HepG2 (cell line): ENCODE data around the gene ZIK1. TPM values are rescaled to one million over a fixed set of nuclear protein-coding genes. Genes with fewer than 3 reads are reported as not detected.

ENCODE experiments used
- AKAP8 ChIP-seq: sonication (generic); formaldehyde crosslinking; IDR thresholded peaks from 2 replicates; pipeline ENCODE4 v1.5.1; 2020; ENCODE audit warnings: mild to moderate bottlenecking, missing genetic modification reagents
- ARNT2 ChIP-seq: sonication (generic); formaldehyde crosslinking; IDR thresholded peaks from 2 replicates; pipeline ENCODE4 v1.8.0; 2022; ENCODE audit warnings: mild to moderate bottlenecking, low read depth, missing genetic modification reagents, moderate library complexity
- HCFC1 ChIP-seq: fragments of 150-350 bp; IDR thresholded peaks from 2 replicates; pipeline ENCODE4 v1.6.1; 2014; ENCODE audit warnings: low read depth, low read length
- IRX3 ChIP-seq: sonication (generic); formaldehyde crosslinking; IDR thresholded peaks from 2 replicates; pipeline ENCODE4 v1.8.1; 2023; ENCODE audit warnings: mild to moderate bottlenecking, low read depth, missing genetic modification reagents, borderline replicate concordance
- JUND ChIP-seq: sonication (generic); formaldehyde crosslinking; IDR thresholded peaks from 2 replicates; pipeline ENCODE4 v1.8.0; 2022; ENCODE audit warnings: mild to moderate bottlenecking, missing genetic modification reagents
- KAT8 ChIP-seq: IDR thresholded peaks from 2 replicates; pipeline ENCODE4 v1.6.1; 2016; ENCODE audit warnings: missing genetic modification reagents, missing compliant biosample characterization
- MAF1 ChIP-seq: sonication (generic); formaldehyde crosslinking; IDR thresholded peaks from 2 replicates; pipeline ENCODE4 v1.5.0; 2020; ENCODE audit warnings: missing genetic modification reagents, borderline replicate concordance
- MATR3 ChIP-seq: sonication (generic); formaldehyde crosslinking; IDR thresholded peaks from 2 replicates; pipeline ENCODE4 v1.4.0; 2020; ENCODE audit warnings: missing genetic modification reagents
- NCOR1 ChIP-seq: fragments of 200-600 bp; sonication (generic); IDR thresholded peaks from 2 replicates; pipeline ENCODE4 v1.7.0; 2017; ENCODE audit warnings: antibody characterized with exemption, low read length, borderline replicate concordance
- PHB2 ChIP-seq: fragments of 450-650 bp; IDR thresholded peaks from 2 replicates; pipeline ENCODE4 v1.6.1; 2018; ENCODE audit not compliant: partially characterized antibody
- POLR2AphosphoS2 ChIP-seq: IDR thresholded peaks from 2 replicates; pipeline ENCODE4 v1.6.1; 2011; ENCODE audit warnings: low read depth, low read length, improper control_type of control experiment
- RXRA ChIP-seq: sonication (generic); formaldehyde crosslinking; IDR thresholded peaks from 2 replicates; pipeline ENCODE4 v1.5.1; 2020; ENCODE audit warnings: missing genetic modification reagents
- SP1 ChIP-seq, 2 experiments: fragments of 450-650 bp in 1 of 2; sonication (generic) in 1 of 2; formaldehyde crosslinking in 1 of 2; IDR thresholded peaks; 2 replicates each; pipeline versions ENCODE4 v1.4.0 to v1.6.1; 2016 to 2020; ENCODE audit warnings: missing genetic modification reagents in 1 of 2
- SRSF4 ChIP-seq: fragments of 200-400 bp; formaldehyde crosslinking; IDR thresholded peaks from one replicate; pipeline ENCODE4 v1.6.1; 2018; ENCODE audit warnings: mild to moderate bottlenecking, low read depth, low read length, moderate library complexity; ENCODE audit not compliant: poor library complexity, severe bottlenecking
- TBL1XR1 ChIP-seq: fragments of 150-350 bp; IDR thresholded peaks from 2 replicates; pipeline ENCODE4 v1.6.1; 2014; ENCODE audit warnings: borderline replicate concordance, low read length; ENCODE audit not compliant: partially characterized antibody
- ZFP37 ChIP-seq: sonication (generic); formaldehyde crosslinking; IDR thresholded peaks from 2 replicates; pipeline ENCODE4 v1.4.0; 2020; ENCODE audit warnings: missing genetic modification reagents, borderline replicate concordance
- ZNF292 ChIP-seq: sonication (generic); formaldehyde crosslinking; IDR thresholded peaks from 2 replicates; pipeline ENCODE4 v1.8.1; 2022; ENCODE audit warnings: mild to moderate bottlenecking, low read depth, missing genetic modification reagents, borderline replicate concordance
- ZNF329 ChIP-seq: sonication (generic); formaldehyde crosslinking; IDR thresholded peaks from 2 replicates; pipeline ENCODE4 v1.9.0; 2021; ENCODE audit warnings: low read depth, mild to moderate bottlenecking, missing genetic modification reagents
- ZNF563 ChIP-seq: sonication (generic); formaldehyde crosslinking; IDR thresholded peaks from 2 replicates; pipeline ENCODE4 v1.8.0; 2022; ENCODE audit warnings: mild to moderate bottlenecking, moderate library complexity, missing genetic modification reagents
- ZNF761 ChIP-seq: sonication (generic); formaldehyde crosslinking; conservative IDR thresholded peaks from 2 replicates; pipeline ENCODE4 v1.4.0; 2020; ENCODE audit warnings: mild to moderate bottlenecking, missing genetic modification reagents
- ZNF782 ChIP-seq: sonication (generic); formaldehyde crosslinking; IDR thresholded peaks from 2 replicates; pipeline ENCODE4 v1.4.0; 2020; ENCODE audit warnings: missing genetic modification reagents, mild to moderate bottlenecking, borderline replicate concordance
- polyA plus RNA-seq, 8 experiments: library from polyadenylated mRNA; depleted of rRNA in 3 of 8; stranded (reverse) in 7 of 8; unstranded in 1 of 8; fragments of >200 nt; fragmentation: Illumina TruSeq in 4 of 8; extraction: Trizol in 4 of 8; gene quantifications; 2 replicates each; pipeline versions ENCODE4 v1.2.1 to v1.2.3, GENCODE V29; 2011 to 2016; ENCODE audit warnings: low read depth in 4 of 8, missing spikeins in 1 of 8, mixed read lengths in 1 of 8; ENCODE audit not compliant: insufficient read depth in 1 of 8
- total RNA-seq, 5 experiments: library from RNA; depleted of rRNA; stranded (reverse); fragments of >200 nt; fragmentation: Illumina TruSeq; extraction: Trizol; gene quantifications; 2 replicates each; pipeline ENCODE4 v1.2.3, GENCODE V29; 2016; ENCODE audit warnings: low read depth in 1 of 5
- TF ChIP-seq, protein P1 (sequence below): sonication (generic); formaldehyde crosslinking; IDR thresholded peaks from 2 replicates; pipeline ENCODE4 v1.5.1; 2020; ENCODE audit warnings: missing genetic modification reagents, mild to moderate bottlenecking, borderline replicate concordance
- TF ChIP-seq, protein P2 (sequence below): sonication (generic); formaldehyde crosslinking; IDR thresholded peaks from 2 replicates; pipeline ENCODE4 v1.4.0; 2020; ENCODE audit warnings: missing genetic modification reagents
- TF ChIP-seq, protein P3 (sequence below): sonication (generic); formaldehyde crosslinking; IDR thresholded peaks from 2 replicates; pipeline ENCODE4 v1.4.0; 2020; ENCODE audit warnings: missing genetic modification reagents, borderline replicate concordance

ZIK1 gene
- total and polyA plus RNA-seq, 2 of the 13 experiments (the other 11 are each of a cell fraction or from before 2014, with no cell fraction given): 2.1 to 7.2 TPM

DNA sequence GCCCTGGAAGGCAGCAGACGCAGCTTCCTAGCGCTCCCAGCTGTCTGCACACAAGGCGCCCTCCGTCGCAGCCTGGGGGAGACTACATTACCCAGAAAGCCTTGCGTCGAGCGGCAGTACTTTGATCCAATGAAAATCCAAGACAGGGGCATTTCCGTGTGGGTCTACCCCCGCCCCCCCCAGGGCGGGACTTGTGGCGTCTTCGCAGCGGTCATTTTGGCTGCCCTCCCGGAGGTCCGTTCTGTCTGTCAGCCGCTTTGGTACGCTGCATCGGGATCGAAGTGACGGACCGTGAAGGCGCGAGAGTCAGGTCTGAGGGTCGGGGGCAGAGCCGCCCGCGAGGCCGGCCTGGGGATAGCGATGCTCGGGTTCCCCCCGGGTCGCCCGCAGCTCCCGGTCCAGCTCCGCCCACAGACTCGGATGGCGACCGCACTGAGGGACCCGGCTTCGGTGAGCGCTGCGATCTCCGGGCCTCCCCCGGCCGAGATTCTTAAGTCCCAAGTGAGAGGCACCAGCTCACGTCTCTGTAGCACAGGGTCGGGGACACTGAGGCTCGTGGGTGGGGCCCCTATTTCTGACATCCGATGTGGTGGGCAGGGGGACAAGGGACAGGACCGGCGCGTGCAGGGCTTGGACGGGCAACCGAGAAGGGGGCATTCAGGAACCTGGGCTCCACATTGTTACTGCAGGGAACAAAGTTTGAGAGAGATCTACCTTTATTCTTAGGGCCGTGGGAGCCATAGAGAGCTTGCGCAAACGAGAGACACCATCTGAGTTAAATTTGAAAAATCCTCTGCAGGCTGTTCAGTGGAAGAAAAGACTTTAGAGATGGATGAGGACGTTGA, 49.3 kb downstream of the ZIK1 start, which contains the start of gene ZNF211 (continued):
- TF ChIP-seq, protein P1, sequence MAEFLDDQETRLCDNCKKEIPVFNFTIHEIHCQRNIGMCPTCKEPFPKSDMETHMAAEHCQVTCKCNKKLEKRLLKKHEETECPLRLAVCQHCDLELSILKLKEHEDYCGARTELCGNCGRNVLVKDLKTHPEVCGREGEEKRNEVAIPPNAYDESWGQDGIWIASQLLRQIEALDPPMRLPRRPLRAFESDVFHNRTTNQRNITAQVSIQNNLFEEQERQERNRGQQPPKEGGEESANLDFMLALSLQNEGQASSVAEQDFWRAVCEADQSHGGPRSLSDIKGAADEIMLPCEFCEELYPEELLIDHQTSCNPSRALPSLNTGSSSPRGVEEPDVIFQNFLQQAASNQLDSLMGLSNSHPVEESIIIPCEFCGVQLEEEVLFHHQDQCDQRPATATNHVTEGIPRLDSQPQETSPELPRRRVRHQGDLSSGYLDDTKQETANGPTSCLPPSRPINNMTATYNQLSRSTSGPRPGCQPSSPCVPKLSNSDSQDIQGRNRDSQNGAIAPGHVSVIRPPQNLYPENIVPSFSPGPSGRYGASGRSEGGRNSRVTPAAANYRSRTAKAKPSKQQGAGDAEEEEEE (CRISPR knock-in tag): no peak
- no peak for TF ChIP-seq JUND (CRISPR knock-in tag)
- no peak for TF ChIP-seq SP1 (IDR thresholded peaks at IDR 0.05)
- TF ChIP-seq SP1 (CRISPR knock-in tag; IDR thresholded peaks at IDR 0.05): peak; percentile 83
- TF ChIP-seq ZFP37 (CRISPR knock-in tag): no peak
- TF ChIP-seq, protein P2, sequence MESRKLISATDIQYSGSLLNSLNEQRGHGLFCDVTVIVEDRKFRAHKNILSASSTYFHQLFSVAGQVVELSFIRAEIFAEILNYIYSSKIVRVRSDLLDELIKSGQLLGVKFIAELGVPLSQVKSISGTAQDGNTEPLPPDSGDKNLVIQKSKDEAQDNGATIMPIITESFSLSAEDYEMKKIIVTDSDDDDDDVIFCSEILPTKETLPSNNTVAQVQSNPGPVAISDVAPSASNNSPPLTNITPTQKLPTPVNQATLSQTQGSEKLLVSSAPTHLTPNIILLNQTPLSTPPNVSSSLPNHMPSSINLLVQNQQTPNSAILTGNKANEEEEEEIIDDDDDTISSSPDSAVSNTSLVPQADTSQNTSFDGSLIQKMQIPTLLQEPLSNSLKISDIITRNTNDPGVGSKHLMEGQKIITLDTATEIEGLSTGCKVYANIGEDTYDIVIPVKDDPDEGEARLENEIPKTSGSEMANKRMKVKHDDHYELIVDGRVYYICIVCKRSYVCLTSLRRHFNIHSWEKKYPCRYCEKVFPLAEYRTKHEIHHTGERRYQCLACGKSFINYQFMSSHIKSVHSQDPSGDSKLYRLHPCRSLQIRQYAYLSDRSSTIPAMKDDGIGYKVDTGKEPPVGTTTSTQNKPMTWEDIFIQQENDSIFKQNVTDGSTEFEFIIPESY (CRISPR knock-in tag): no peak
- no peak for TF ChIP-seq MATR3 (CRISPR knock-in tag)
- TF ChIP-seq AKAP8 (CRISPR knock-in tag): peak; percentile 64; the same call in 1 of the 2 replicates
- TF ChIP-seq MAF1 (CRISPR knock-in tag): 0 out of 2 replicates have a peak, but pooled peaks have one; percentile 46
- no peak for TF ChIP-seq ZNF782 (CRISPR knock-in tag)
- TF ChIP-seq ZNF761 (CRISPR knock-in tag): no peak
- peak; percentile 81 for TF ChIP-seq KAT8
- no peak for TF ChIP-seq SRSF4
- TF ChIP-seq ZNF563: no peak
- peak; percentile 83 for TF ChIP-seq ARNT2
- peak; percentile 62 for TF ChIP-seq RXRA (CRISPR knock-in tag)
- TF ChIP-seq POLR2AphosphoS2: no peak
- TF ChIP-seq PHB2: no peak
- peak; percentile 94 for TF ChIP-seq HCFC1
- TF ChIP-seq ZNF292 (CRISPR knock-in tag): peak; percentile 61; the same call in 1 of the 2 replicates
- TF ChIP-seq ZNF329 (CRISPR knock-in tag): no peak
- TF ChIP-seq TBL1XR1: peak; percentile 19
- peak; percentile 46; the same call in 1 of the 2 replicates for TF ChIP-seq NCOR1
- no peak for TF ChIP-seq IRX3
- TF ChIP-seq, protein P3, sequence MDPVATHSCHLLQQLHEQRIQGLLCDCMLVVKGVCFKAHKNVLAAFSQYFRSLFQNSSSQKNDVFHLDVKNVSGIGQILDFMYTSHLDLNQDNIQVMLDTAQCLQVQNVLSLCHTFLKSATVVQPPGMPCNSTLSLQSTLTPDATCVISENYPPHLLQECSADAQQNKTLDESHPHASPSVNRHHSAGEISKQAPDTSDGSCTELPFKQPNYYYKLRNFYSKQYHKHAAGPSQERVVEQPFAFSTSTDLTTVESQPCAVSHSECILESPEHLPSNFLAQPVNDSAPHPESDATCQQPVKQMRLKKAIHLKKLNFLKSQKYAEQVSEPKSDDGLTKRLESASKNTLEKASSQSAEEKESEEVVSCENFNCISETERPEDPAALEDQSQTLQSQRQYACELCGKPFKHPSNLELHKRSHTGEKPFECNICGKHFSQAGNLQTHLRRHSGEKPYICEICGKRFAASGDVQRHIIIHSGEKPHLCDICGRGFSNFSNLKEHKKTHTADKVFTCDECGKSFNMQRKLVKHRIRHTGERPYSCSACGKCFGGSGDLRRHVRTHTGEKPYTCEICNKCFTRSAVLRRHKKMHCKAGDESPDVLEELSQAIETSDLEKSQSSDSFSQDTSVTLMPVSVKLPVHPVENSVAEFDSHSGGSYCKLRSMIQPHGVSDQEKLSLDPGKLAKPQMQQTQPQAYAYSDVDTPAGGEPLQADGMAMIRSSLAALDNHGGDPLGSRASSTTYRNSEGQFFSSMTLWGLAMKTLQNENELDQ (CRISPR knock-in tag): no peak
